Adrenal gland (tissue), 12 donors: ENCODE measurements around the gene SERF1A. TPM values are rescaled to one million over a fixed set of nuclear protein-coding genes. Genes with fewer than 3 reads are reported as not detected.
"Not testable (repeated sequence)": the region's sequence is repeated elsewhere in the genome, so short reads cannot be mapped to it uniquely, and the experiment has no call there.

ENCODE experiments used
- DNase-seq, 7 donors: peaks; one replicate each; pipeline ENCODE4 v3.0.0-alpha.2; 2019 to 2020
- H3K27ac ChIP-seq, 5 donors: fragments of 200-600 bp; sonication (generic) in 4 of 5; 1 replicate in 3 of 5; 2 replicates in 2 of 5; pipeline versions ENCODE4 v1.5.1 to v1.8.0; 2016 to 2020; ENCODE audit warnings: mild to moderate bottlenecking in 1 of 5
- H3K27me3 ChIP-seq: fragments of 200-600 bp; 2 replicates; pipeline ENCODE4 v1.8.0; 2021
- H3K36me3 ChIP-seq, 2 donors: fragments of 200-600 bp; replicated peaks in 1 of 2; 1 replicate in 1 of 2; 2 replicates in 1 of 2; pipeline versions ENCODE4 v1.5.1 to v1.8.0; 2018 to 2022
- H3K4me1 ChIP-seq, 2 donors: fragments of 200-600 bp; replicated peaks in 1 of 2; 1 replicate in 1 of 2; 2 replicates in 1 of 2; pipeline versions ENCODE4 v1.5.1 to v1.8.0; 2018 to 2021
- H3K4me3 ChIP-seq, 4 donors: fragments of 200-600 bp; sonication (generic) in 3 of 4; one replicate each; pipeline ENCODE4 v1.5.1; 2016 to 2018
- H3K9me3 ChIP-seq, 3 donors: fragments of 200-600 bp; sonication (generic) in 1 of 3; replicated peaks in 1 of 3; 1 replicate in 2 of 3; 2 replicates in 1 of 3; pipeline versions ENCODE4 v1.5.1 to v1.8.0; 2016 to 2021
- WGBS, 4 donors: extraction: QIAGEN DNeasy Blood & Tissue Kit in 2 of 4; methylation state at CpG; one replicate each; pipeline versions ENCODE4 v1.1.5 to v1.1.7; 2013 to 2017; 5-methylcytosine and 5-hydroxymethylcytosine counted together
- intact Hi-C, 2 donors: fragments of 100-400 bp; cut with DNase I; formaldehyde crosslinking; loops; one replicate each; pipeline versions ENCODE4 v1.14.1 to v1.15.0; 2022 to 2023
- polyA plus RNA-seq, 3 donors: library from polyadenylated mRNA; stranded (reverse); fragments of 200-250 nt in 2 of 3; fragments of 350-450 nt in 1 of 3; fragmentation: Illumina TruSeq in 1 of 3; extraction: RNeasy Lipid Tissue Mini Kit (QIAGEN cat#74804) in 1 of 3; gene quantifications; one replicate each; pipeline ENCODE4 v1.2.3, GENCODE V29; 2013 to 2014
- small RNA-seq, 2 donors: library from RNA; depleted of rRNA; stranded (forward); fragments of <200 nt; gene quantifications; one replicate each; pipeline ENCODE3, GENCODE V24; 2016
- total RNA-seq, 9 donors: library from RNA; depleted of rRNA in 4 of 9; stranded (reverse); fragments of >200 nt in 4 of 9; fragments of 120-200 nt in 1 of 9; fragmentation: NEBNext Ultra II Directional in 1 of 9; extraction: Animal tissue kit (Norgen Biotek cat#: 25700) in 1 of 9; gene quantifications; one replicate each; pipeline versions ENCODE4 v1.1.0 to v1.2.4, GENCODE V29; 2013 to 2023
- donor health status: healthy with polysubstance abuse.
- donor health status: Bipolar disorder and iron deficiency.
- donor health status: DM: yes; HTN: yes; CAD: no.
- donor health status: DM: no; HTN: no; CAD: no.
- donor health status: DM: no; HTN: no; CAD: no.
- donor health status: DM: yes; HTN: yes; CAD: no.

The SERF1A gene
- total and polyA plus RNA-seq, 12 donors = 2.2 to 21.1 (median 6.7) TPM

- H3K27me3 ChIP-seq, H3K36me3 ChIP-seq, DNase-seq, H3K9me3 ChIP-seq, H3K27ac ChIP-seq, H3K4me3 ChIP-seq, intact Hi-C loops, H3K4me1 ChIP-seq: not testable (repeated sequence)
- no CpG with 5 or more reads among the region's 10 CpGs for WGBS, 4 donors
Measured at GRCh38 chr5:70953068-70953467, 52.6 kb downstream of the SERF1A start.

Small RNAs within 50 kb of the gene (small RNA-seq; reads per million reads assigned to genes)
- 0 reads per million in 2 donors for gene CDH12P1

Other genes with a start within 250 kb of the SERF1A start
- 10 to 100 TPM; 16.2 to 54.4 (median 25.3) TPM for gene SMN1, start 24.4 kb downstream of the SERF1A start, total RNA-seq
- gene SMN1, start 24.4 kb downstream of the SERF1A start, polyA plus RNA-seq = 100 to 1,000 TPM in 1 of 3 donors, 10 to 100 TPM in 2; 28.8 to 101 (median 29.4) TPM
- 10 to 100 TPM in 7 of 9 donors, 1 to 10 TPM in 2; 3.2 to 59.2 (median 23.0) TPM for gene NAIP, start 124.7 kb downstream of the SERF1A start, total RNA-seq
- 10 to 100 TPM in 1 of 3 donors, 1 to 10 TPM in 2; 8.6 to 11.3 (median 9.0) TPM for gene NAIP, start 124.7 kb downstream of the SERF1A start, polyA plus RNA-seq
- 10 to 100 TPM in 7 of 9 donors, 1 to 10 TPM in 2; 2.6 to 33.9 (median 17.3) TPM for gene GTF2H2, start 167.0 kb downstream of the SERF1A start, total RNA-seq
- gene GTF2H2, start 167.0 kb downstream of the SERF1A start, polyA plus RNA-seq = 10 to 100 TPM in 1 of 3 donors, 1 to 10 TPM in 2; 4.2 to 23.5 (median 5.2) TPM